Thyroid gland (tissue), 4 donors: ENCODE results near the gene SOCS7. TPM values are rescaled to one million over a fixed set of nuclear protein-coding genes. Genes with fewer than 3 reads are reported as not detected.

Experiments
- DNase-seq, 2 donors: peaks; one replicate each; pipeline ENCODE4 v3.0.0-alpha.2; 2019
- H3K27ac ChIP-seq, 3 donors: fragments of 200-600 bp; sonication (generic); 1 replicate in 2 of 3; 2 replicates in 1 of 3; pipeline ENCODE4 v1.5.1; 2016 to 2019; ENCODE audit warnings: mild to moderate bottlenecking in 1 of 3, moderate library complexity in 1 of 3
- H3K27me3 ChIP-seq: fragments of 200-600 bp; sonication (generic); one replicate; pipeline ENCODE4 v1.5.1; 2019
- H3K36me3 ChIP-seq, 2 donors: fragments of 200-600 bp; sonication (generic); one replicate each; pipeline ENCODE4 v1.5.1; 2016 to 2019
- H3K4me1 ChIP-seq, 2 donors: fragments of 200-600 bp; sonication (generic); one replicate each; pipeline ENCODE4 v1.5.1; 2017 to 2019
- H3K4me3 ChIP-seq, 3 donors: fragments of 200-600 bp; sonication (generic); replicated peaks in 1 of 3; 1 replicate in 2 of 3; 2 replicates in 1 of 3; pipeline ENCODE4 v1.5.1; 2016; ENCODE audit warnings: mild to moderate bottlenecking in 1 of 3
- H3K9me3 ChIP-seq: fragments of 200-600 bp; sonication (generic); one replicate; pipeline ENCODE4 v1.5.1; 2017
- POLR2A ChIP-seq, 2 donors: fragments of 450-650 bp; IDR thresholded peaks; one replicate each; pipeline ENCODE4 v1.6.1; 2017; ENCODE audit warnings: antibody characterized with exemption in 2 of 2, mild to moderate bottlenecking in 2 of 2, moderate library complexity in 1 of 2
- WGBS, 2 donors: methylation state at CpG; one replicate each; pipeline ENCODE4 v1.1.5; 2017; 5-methylcytosine and 5-hydroxymethylcytosine counted together
- intact Hi-C: fragments of 100-400 bp; cut with DNase I; formaldehyde crosslinking; loops from one replicate; pipeline ENCODE4 v1.15.1; 2023
- total RNA-seq, 4 donors: library from RNA; depleted of rRNA; stranded (reverse); fragments of >200 nt; gene quantifications; one replicate each; pipeline ENCODE4 v1.2.3, GENCODE V29; 2016
- TF ChIP-seq, protein P1 (sequence below), 6 experiments: fragments of 200-600 bp in 3 of 6; fragments of 450-650 bp in 3 of 6; sonication (generic) in 3 of 6; IDR thresholded peaks; one replicate each; pipeline ENCODE4 v1.5.1; 2016 to 2019; ENCODE audit warnings: antibody characterized with exemption in 6 of 6, mild to moderate bottlenecking in 2 of 6, inconsistent platforms in 1 of 6, moderate library complexity in 1 of 6

Gene SOCS7
- total RNA-seq, 4 donors from 2014 or later: 17.1 to 22.3 (median 20.1) TPM

- 72 to 85% methylated on average over 9 of the region's 9 CpGs for WGBS, 2 donors
- H3K27me3 ChIP-seq: no peaks in the 10 kb centered on the region
- intact Hi-C loops: loop anchor here (10.0 kb wide), 2 partner anchors 45 to 155 kb away; no protein-coding TSS in a partner anchor
- no peaks in the 10 kb centered on the region for H3K36me3 ChIP-seq
- peak overlapping the region; percentile 64 to 85 (median 65) for H3K27ac ChIP-seq
- TF ChIP-seq, protein P1, sequence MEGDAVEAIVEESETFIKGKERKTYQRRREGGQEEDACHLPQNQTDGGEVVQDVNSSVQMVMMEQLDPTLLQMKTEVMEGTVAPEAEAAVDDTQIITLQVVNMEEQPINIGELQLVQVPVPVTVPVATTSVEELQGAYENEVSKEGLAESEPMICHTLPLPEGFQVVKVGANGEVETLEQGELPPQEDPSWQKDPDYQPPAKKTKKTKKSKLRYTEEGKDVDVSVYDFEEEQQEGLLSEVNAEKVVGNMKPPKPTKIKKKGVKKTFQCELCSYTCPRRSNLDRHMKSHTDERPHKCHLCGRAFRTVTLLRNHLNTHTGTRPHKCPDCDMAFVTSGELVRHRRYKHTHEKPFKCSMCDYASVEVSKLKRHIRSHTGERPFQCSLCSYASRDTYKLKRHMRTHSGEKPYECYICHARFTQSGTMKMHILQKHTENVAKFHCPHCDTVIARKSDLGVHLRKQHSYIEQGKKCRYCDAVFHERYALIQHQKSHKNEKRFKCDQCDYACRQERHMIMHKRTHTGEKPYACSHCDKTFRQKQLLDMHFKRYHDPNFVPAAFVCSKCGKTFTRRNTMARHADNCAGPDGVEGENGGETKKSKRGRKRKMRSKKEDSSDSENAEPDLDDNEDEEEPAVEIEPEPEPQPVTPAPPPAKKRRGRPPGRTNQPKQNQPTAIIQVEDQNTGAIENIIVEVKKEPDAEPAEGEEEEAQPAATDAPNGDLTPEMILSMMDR (IDR thresholded peaks at IDR 0.05): no peak
- no peak for TF ChIP-seq POLR2A (IDR thresholded peaks at IDR 0.05)
- peaks cover 8 to 26% of the 10 kb centered on the region in 2 donors for H3K4me1 ChIP-seq
- H3K9me3 ChIP-seq: no peaks in the 10 kb centered on the region
- H3K4me3 ChIP-seq: peak overlapping the region in 1 of 3 donors; percentile 83
- no peak for DNase-seq
These were observed 77.9 kb downstream of the SOCS7 start for GRCh38 chr17:38429476-38430100.

- Histone ChIP-seq H3K27me3 (no peaks in the 10 kb centered on the region), H3K36me3 (no peaks in the 10 kb centered on the region), H3K9me3 (no peaks in the 10 kb centered on the region), H3K4me3 (no peak overlapping the region), H3K27ac (no peak overlapping the region), H3K4me1 (peaks cover 8 to 26% of the 10 kb centered on the region in 2 donors)
- TF ChIP-seq, protein P1 (IDR thresholded peaks at IDR 0.05): no peak
- TF ChIP-seq POLR2A (IDR thresholded peaks at IDR 0.05): no peak
- DNase-seq: no peak
- intact Hi-C loops: no loop called here
- 43 to 49% methylated on average over 3 of the region's 3 CpGs for WGBS, 2 donors
These were observed 78.7 kb downstream of the SOCS7 start for GRCh38 chr17:38430316-38430715.

GRCh38 chr17:38430822-38431221 is 79.2 kb downstream of the SOCS7 start:
- Histone ChIP-seq H3K4me1 (peaks cover 8 to 26% of the 10 kb centered on the region in 2 donors), H3K27me3 (no peaks in the 10 kb centered on the region), H3K4me3 (no peak overlapping the region), H3K27ac (no peak overlapping the region), H3K36me3 (no peaks in the 10 kb centered on the region), H3K9me3 (no peaks in the 10 kb centered on the region)
- TF ChIP-seq POLR2A (IDR thresholded peaks at IDR 0.05): no peak
- TF ChIP-seq, protein P1 (IDR thresholded peaks at IDR 0.05): no peak
- no peak for DNase-seq
- intact Hi-C loops: no loop called here
- WGBS, 2 donors: 90 to 98% methylated on average over 2 of the region's 2 CpGs

GRCh38 chr17:38431346-38432145 is 79.9 kb downstream of the SOCS7 start:
- no peaks in the 10 kb centered on the region for H3K36me3 ChIP-seq
- no peak overlapping the region for H3K4me3 ChIP-seq
- no peak for DNase-seq
- H3K4me1 ChIP-seq: peaks cover 8 to 26% of the 10 kb centered on the region in 2 donors
- no peak overlapping the region for H3K27ac ChIP-seq
- intact Hi-C loops: no loop called here
- no peaks in the 10 kb centered on the region for H3K9me3 ChIP-seq
- 85 to 89% methylated on average over 8 to 10 of the region's 10 CpGs for WGBS, 2 donors
- TF ChIP-seq, protein P1 (IDR thresholded peaks at IDR 0.05): no peak
- TF ChIP-seq POLR2A (IDR thresholded peaks at IDR 0.05): no peak
- no peaks in the 10 kb centered on the region for H3K27me3 ChIP-seq

DNA sequence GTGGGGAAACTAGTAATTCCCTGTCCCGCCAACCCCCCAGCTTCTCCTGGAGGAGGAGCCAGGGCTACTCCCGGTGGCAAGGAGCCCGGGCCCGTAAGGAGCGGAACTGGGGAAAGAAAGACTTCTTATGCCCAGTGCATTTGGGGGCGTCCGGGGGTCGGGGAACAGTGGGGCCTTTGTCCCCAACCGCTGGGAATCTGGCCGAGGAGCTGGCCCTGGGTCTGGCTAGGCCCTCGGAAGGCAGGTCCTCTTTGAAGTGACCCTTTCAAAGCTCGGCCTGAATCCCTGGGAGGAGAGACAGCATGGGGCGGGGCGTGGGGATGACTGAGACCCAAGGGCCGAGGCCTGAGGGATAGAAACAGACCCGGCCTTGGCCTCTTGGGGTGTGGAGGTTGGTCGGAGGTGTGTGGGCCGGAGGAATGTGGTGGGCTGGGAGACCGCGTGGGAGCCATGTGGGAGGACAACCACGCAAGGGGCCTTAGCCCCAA is 82.6 kb downstream of the SOCS7 start:
- no peaks in the 10 kb centered on the region for H3K27me3 ChIP-seq
- no peak overlapping the region for H3K27ac ChIP-seq
- no peaks in the 10 kb centered on the region for H3K9me3 ChIP-seq
- TF ChIP-seq POLR2A (IDR thresholded peaks at IDR 0.05): no peak
- TF ChIP-seq, protein P1 (IDR thresholded peaks at IDR 0.05): no peak
- no peak for DNase-seq
- 81 to 90% methylated on average over 21 of the region's 21 CpGs for WGBS, 2 donors
- intact Hi-C loops: no loop called here
- peaks cover 0 to 8% of the 10 kb centered on the region in 2 donors for H3K4me1 ChIP-seq
- no peaks in the 10 kb centered on the region for H3K36me3 ChIP-seq
- H3K4me3 ChIP-seq: no peak overlapping the region
